Stimulated activated CD8-positive, alpha-beta memory T cell treated with anti-CD3 and anti-CD28 coated beads, Interleukin-2, amount 100 ng/mL, for 1 hour (primary cell): ENCODE results near the gene DMD.
"Not testable (repeated sequence)": the region's sequence is repeated elsewhere in the genome, so short reads cannot be mapped to it uniquely, and the experiment has no call there.

Experiments used
- DNase-seq, 2 donors: peaks; one replicate each; pipeline ENCODE4 v3.0.0-alpha.2; 2020; ENCODE audit warnings: low read depth in 2 of 2

DMD gene

DNA sequence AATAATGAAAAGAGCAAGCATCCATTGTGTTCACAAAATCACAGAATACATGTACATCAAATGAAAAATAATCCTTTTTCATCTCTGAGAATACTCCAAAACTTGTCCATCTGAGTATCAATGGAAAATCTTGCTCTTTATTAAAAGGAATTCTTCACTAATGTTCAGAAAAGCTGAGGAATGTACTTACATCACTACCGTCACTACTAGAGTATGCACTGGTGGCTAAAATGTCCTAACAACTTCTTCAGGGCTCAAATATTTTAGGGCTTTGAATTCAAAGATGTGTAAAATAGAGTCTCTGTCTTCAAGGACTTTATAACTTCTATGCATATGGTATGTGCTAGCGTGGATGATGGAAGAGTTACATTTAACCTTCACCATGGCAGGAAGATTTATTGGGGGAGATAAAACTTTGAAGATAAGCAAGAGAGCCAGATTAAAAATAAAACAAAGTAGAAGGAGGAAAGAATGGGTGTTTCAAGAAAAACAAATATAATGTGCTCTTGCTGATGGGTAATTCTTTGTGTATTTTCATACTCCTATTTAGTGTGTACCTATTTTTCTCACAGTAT, 55.1 kb downstream of the DMD start:
- DNase-seq: no peak

GRCh38 chrX:33149580-33149979, 61.8 kb downstream of the DMD start:
- DNase-seq: no peak

DNA sequence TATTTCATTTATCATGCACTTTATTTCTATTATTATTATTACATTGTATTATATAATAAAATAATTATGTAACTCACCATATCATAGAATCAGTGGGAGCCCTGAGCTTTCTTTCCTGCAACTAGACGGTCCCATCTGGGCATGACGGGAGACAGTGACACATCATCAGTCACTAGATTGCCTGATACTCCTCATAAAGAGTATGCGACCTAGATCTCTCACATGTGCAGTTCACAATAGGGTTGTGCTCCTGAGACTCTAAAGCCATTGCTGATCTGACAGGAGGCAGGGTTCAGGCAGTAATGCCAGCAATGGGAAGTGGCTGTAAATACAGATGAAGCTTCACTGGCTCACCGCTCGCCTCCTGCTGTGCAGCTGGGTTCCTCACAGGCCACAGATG, 62.3 kb downstream of the DMD start:
- DNase-seq: no peak

GRCh38 chrX:33142331-33142730, 69.0 kb downstream of the DMD start:
- no peak for DNase-seq

DNA sequence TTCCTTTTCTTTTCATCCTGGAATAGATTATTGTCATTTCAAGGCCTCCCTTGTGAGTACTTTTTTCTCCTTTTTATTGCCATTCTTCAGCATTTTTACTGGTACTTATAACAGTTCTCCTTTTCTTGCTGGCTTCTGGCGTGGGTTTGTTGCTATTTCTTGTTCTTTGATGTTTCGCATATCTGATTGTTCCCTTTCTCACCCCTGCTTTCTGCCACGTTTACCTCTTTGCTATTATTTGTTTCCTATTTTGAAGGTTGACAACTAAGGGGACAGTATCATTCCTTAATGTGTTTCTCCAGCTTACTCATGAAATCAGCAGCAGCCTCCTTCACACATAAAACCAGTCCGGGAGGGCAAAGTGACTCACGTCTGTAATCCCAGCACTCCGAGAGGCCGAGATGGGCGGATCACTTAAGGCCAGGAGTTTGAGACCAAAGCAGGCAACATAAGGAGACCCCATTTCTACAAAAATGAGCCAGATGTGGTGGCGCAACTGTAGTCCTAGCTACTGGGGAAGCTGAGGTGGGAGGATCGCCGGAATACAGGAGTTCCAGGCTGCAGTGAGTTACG, 72.6 kb downstream of the DMD start:
- DNase-seq: no peak

DNA sequence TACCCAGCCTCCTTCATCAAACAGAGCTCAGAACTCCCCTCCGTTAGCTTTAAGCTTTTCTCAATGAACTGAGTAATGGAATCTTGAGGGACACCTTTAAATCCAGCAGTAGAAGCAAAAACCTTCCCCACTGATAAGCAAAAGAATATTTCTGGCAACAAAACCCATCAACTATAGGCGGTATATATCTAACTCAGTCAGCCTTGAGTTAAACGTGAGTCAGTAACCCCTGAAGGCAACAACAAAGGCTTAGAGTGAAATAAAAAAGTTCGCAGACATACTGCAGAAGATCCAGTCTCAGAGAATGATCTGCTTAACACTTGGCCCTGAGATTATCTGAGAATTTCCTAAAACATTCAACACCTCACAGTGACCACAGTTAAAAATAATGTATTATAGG, 77.2 kb downstream of the DMD start:
- DNase-seq: no peak

DNA sequence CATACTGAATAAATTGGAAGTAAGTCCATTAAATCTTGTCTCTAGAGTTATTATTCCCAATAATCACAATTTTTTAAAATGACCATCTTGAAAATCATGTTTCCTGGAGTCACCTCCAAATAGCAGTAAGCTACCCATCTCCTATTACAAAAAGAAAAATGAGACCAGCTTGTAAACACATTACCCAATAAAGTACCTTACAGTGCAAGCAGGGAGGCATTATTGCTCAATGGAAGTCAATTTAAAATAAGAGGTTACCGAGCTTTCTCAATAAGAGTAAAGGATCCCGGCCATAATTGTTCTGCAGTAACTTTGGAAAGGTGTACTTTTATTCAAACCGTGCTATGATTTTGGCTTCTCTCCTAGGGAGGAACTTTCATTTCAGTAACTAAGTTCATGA, 78.0 kb downstream of the DMD start:
- DNase-seq: no peak

- no peak for DNase-seq
Observed at GRCh38 chrX:33132569-33132968, 78.8 kb downstream of the DMD start.

GRCh38 chrX:33129607-33130006, 81.7 kb downstream of the DMD start:
- DNase-seq: no peak

GRCh38 chrX:33128048-33128805, 83.1 kb downstream of the DMD start:
- DNase-seq: no peak

- no peak for DNase-seq
Observed at GRCh38 chrX:33126469-33126868, 84.9 kb downstream of the DMD start.

DNA sequence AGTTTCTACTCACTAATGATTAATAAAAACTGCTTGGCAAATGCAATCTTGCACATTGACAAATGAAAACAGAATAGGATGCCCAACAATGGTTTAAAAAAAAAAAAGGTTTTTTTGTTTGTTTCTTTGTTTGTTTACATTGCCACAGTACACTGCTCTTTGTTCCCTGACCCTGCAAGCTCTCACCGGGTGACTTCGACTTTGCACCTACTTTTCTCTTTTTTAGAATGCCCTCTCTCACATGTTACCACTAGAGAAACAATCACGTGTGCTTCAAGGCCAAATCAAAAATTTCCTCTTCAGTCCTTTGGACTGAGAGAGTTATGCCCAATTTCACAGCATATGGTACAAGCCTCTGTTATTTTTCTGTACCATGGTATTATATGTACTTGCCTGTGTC, 101.5 kb downstream of the DMD start:
- DNase-seq: no peak

DNA sequence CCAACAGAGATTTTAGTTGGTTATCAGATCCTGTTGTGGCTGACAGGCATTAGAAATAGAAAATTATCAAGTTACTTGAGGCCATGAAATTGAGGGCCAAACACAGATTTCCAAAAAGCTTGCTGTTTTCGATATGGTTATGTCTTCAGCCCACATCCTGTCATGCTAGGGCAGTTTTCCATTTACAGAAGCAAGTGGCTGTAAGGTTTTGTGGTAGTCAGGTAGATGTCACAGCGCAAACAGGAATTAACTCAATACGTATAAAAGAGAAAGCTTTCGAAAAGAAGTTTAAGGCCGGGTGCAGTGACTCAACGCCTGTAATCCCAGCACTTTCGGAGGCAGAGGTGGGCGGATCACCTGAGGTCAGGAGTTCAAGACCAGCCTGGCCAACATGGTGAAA, 104.6 kb downstream of the DMD start:
- no peak for DNase-seq

GRCh38 chrX:33095079-33095478, 116.3 kb downstream of the DMD start:
- no peak for DNase-seq

GRCh38 chrX:33087411-33087810, 123.9 kb downstream of the DMD start:
- no peak for DNase-seq

- no peak for DNase-seq
Observed at GRCh38 chrX:33086886-33087285, 124.5 kb downstream of the DMD start.

DNA sequence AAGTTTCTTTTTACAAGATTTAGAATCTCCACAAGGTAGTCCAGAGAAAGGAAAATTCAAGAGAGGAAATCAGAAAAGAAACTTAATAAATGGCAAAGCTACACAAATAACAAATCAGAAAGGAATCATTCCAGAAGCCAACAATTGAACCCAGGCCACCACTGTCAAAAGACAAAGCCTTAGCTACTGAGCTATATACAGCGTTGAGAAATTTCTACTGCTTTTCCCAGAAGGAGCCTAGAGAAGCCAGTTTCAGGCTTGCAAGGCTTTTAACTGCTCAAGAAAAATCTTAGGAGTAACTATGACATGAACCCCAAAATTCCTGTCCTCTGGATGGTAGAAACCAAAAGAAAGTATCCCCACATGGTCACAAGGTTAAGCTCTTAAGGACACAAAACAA, 129.0 kb downstream of the DMD start:
- DNase-seq: no peak

- no peak for DNase-seq
Observed at GRCh38 chrX:33078273-33078672, 133.1 kb downstream of the DMD start.

GRCh38 chrX:33073660-33074059, 137.7 kb downstream of the DMD start:
- not testable (repeated sequence) for DNase-seq

DNA sequence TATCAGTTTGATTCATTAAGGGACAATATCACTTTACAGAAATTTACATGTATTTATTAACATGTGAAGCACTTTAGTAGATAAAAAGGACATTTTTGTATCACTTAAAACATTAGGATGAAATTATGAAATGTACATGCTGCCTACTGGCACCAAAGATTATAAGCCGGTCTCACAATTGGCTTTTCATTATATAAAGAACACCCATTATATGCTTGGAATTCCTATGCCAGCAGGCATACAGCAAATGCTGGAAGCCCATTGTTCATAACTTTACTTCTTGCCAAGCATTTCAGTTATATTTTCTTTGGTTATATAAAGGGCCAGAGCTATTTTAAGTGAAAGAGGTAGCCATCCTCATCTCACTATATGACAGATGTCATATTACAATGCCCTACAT, 145.9 kb downstream of the DMD start:
- no peak for DNase-seq

- DNase-seq: no peak
Observed at GRCh38 chrX:33062041-33062440, 149.3 kb downstream of the DMD start.

DNA sequence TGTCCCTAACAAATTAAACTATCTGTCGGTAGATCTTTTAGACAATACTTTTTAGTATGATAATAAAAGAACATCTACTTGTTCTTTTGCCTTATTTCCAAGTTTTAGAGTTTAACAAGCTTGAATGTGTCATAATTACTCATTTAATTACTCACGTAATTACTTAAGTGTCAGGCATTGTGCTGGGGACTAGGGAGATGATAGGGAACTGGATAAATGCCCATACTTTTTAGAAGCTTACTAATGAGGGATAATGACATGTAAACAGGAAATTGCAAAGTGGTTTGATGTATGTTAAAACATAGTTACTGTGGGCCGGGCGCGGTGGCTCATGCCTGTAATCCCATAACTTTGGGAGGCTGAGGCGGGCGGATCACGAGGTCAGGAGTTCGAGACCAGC, 158.3 kb downstream of the DMD start:
- DNase-seq: no peak

- no peak for DNase-seq
Observed at GRCh38 chrX:33045882-33046281, 165.5 kb downstream of the DMD start.

GRCh38 chrX:33045245-33045644, 166.1 kb downstream of the DMD start:
- no peak for DNase-seq
